Erythroblast (primary cell): Measurements from ENCODE around the gene TOLLIP.
"Not testable (repeated sequence)": the region's sequence is repeated elsewhere in the genome, so short reads cannot be mapped to it uniquely, and the experiment has no call there.

Experiments
- DNase-seq, 2 experiments: peaks; one replicate each; lab custom pipeline; 2025; lab: John Stamatoyannopoulos, UW
- GATA1 ChIP-seq: IDR thresholded peaks from 2 replicates; pipeline ENCODE4 v1.6.1; 2011; ENCODE audit warnings: low read depth, mild to moderate bottlenecking, control low read depth, low read length, moderate library complexity
- POLR2A ChIP-seq: IDR thresholded peaks from 2 replicates; pipeline ENCODE4 v1.6.1; 2011; ENCODE audit warnings: mild to moderate bottlenecking, low read length

Gene TOLLIP

GRCh38 chr11:1258401-1259075 is 50.9 kb downstream of the TOLLIP start:
- no peak for DNase-seq
- no peak for TF ChIP-seq POLR2A
- TF ChIP-seq GATA1 = no peak

GRCh38 chr11:1257916-1258315 is 51.5 kb downstream of the TOLLIP start:
- no peak for DNase-seq
- TF ChIP-seq GATA1 (no peak), POLR2A (no peak)

DNA sequence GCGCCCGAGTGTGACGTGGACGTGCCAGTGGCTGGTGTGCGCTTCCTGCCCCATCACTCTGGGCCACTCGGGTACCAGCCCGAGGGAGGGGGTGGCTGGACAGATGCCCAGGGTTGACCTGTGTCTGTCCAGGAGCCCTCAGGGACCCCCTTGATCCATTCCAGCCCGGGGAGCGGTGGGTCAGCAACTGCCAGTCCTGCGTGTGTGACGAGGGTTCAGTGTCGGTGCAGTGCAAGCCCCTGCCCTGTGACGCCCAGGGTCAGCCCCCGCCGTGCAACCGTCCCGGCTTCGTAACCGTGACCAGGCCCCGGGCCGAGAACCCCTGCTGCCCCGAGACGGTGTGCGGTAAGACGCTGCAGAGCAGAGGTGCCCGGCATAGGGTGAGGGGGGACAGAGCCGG is 52.1 kb downstream of the TOLLIP start:
- DNase-seq = no peak

DNA sequence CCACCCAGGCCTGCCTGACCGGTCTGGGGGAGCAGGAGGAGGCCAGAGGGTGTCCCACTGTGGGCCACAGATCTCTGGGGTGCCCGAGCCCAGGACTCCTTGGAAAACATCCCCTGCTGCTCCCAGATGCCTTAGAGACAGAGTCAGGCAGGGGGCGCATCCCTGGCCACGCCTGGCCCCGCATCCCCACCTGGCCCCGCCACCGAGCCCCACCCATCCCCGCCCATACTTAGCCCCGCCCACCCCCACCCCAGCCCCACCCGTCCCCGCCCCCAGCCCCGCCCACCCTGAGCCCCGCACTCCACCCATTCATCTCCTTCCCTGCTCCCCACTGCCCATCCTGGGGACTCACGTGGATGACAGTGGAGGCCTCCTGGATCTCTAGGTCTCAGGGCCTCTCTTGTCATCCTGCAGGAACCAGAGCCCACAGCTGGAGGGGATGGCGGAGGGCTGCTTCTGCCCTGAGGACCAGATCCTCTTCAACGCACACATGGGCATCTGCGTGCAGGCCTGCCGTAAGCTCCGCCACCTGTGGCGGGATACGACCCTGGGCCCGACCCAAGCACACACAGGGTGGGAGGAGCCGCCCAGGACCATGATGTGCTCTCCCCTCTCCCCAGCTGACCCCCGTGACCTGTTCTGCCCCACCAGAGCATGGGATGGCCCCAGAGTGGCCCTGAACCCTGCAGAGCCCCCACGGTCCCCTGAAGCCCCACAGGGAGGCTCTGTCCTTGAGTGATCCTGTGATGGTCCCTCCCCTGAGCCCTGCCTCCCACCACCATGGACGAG is 53.0 kb downstream of the TOLLIP start:
- DNase-seq = no peak
- no peak for TF ChIP-seq POLR2A
- no peak for TF ChIP-seq GATA1

More for the DNA sequence above, 52.1 kb downstream of the TOLLIP start:
- no peak for TF ChIP-seq POLR2A
- no peak for TF ChIP-seq GATA1

DNA sequence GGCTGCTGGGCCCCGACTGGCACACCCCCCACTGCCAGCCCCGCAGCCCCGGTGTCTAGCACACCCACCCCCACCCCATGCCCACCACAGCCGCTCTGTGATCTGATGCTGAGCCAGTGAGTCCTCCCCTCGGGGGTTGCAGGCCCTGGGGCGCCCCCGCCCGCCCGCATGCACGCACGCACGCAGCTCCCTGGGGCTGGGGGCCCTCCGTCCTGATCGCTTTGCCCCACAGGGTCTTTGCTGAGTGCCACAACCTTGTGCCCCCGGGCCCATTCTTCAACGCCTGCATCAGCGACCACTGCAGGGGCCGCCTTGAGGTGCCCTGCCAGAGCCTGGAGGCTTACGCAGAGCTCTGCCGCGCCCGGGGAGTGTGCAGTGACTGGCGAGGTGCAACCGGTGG is 54.3 kb downstream of the TOLLIP start:
- DNase-seq = no peak
- no peak for TF ChIP-seq POLR2A
- TF ChIP-seq GATA1 = no peak

DNA sequence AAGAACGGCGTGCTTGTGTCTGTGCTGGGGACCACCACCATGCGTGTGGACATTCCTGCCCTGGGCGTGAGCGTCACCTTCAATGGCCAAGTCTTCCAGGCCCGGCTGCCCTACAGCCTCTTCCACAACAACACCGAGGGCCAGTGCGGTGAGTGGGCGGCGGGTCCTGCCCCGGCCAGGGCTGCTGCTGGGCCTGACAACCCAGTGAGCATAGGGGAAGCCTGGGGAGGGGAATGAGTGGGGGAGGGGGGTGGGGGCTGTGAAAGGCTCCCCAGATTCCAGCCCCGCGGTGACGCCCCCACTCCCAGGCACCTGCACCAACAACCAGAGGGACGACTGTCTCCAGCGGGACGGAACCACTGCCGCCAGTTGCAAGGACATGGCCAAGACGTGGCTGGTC is 54.7 kb downstream of the TOLLIP start:
- TF ChIP-seq POLR2A (no peak), GATA1 (no peak)
- DNase-seq = no peak

GRCh38 chr11:1254086-1254648 is 55.3 kb downstream of the TOLLIP start:
- no peak for TF ChIP-seq POLR2A
- TF ChIP-seq GATA1 = no peak
- DNase-seq = no peak

DNA sequence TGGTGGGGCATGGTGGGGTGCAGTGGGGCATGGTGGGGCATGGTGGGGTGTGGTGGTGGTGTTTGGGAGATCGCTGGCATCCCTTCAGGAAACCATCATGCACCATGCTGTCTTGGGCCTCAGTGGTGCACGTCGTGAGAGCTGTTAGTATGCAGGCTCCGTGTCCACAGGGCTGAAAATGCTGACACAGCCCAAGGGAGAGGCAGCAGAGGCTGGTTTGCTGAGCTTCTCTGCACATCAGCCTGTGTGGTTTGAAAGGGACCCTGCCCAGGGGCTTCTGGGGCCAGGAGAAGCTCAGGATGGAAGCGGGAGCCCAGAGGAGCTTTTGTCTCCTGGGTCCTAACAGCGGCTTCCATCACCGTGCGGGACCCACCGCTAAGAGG is 56.3 kb downstream of the TOLLIP start:
- DNase-seq = no peak
- TF ChIP-seq GATA1 (no peak), POLR2A (no peak)

GRCh38 chr11:1252371-1253102 is 56.9 kb downstream of the TOLLIP start:
- no peak for DNase-seq
- TF ChIP-seq POLR2A = no peak
- TF ChIP-seq GATA1 = no peak

- TF ChIP-seq GATA1 = no peak
- no peak for TF ChIP-seq POLR2A
- no peak for DNase-seq
Observed at GRCh38 chr11:1251236-1251770, 58.1 kb downstream of the TOLLIP start.

GRCh38 chr11:1250411-1250810 is 59.0 kb downstream of the TOLLIP start:
- DNase-seq = not testable (repeated sequence)

GRCh38 chr11:1248951-1249350 is 60.5 kb downstream of the TOLLIP start:
- DNase-seq = not testable (repeated sequence)

- not testable (repeated sequence) for DNase-seq
Observed at GRCh38 chr11:1247026-1247425, 62.4 kb downstream of the TOLLIP start.

DNA sequence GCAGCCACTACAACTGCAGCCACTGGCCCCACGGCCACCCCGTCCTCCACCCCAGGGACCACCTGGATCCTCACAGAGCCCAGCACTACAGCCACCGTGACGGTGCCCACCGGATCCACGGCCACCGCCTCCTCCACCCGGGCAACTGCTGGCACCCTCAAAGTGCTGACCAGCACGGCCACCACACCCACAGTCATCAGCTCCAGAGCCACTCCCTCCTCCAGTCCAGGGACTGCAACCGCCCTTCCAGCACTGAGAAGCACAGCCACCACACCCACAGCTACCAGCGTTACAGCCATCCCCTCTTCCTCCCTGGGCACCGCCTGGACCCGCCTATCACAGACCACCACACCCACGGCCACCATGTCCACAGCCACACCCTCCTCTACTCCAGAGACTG is 63.1 kb downstream of the TOLLIP start:
- not testable (repeated sequence) for DNase-seq

GRCh38 chr11:1245717-1246116 is 63.7 kb downstream of the TOLLIP start:
- DNase-seq = not testable (repeated sequence)

DNA sequence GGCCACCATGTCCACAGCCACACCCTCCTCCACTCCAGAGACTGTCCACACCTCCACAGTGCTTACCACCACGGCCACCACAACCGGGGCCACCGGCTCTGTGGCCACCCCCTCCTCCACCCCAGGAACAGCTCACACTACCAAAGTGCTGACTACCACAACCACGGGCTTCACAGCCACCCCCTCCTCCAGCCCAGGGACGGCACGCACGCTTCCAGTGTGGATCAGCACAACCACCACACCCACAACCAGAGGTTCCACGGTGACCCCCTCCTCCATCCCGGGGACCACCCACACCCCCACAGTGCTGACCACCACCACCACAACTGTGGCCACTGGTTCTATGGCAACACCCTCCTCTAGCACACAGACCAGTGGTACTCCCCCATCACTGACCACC is 64.9 kb downstream of the TOLLIP start:
- not testable (repeated sequence) for DNase-seq

DNA sequence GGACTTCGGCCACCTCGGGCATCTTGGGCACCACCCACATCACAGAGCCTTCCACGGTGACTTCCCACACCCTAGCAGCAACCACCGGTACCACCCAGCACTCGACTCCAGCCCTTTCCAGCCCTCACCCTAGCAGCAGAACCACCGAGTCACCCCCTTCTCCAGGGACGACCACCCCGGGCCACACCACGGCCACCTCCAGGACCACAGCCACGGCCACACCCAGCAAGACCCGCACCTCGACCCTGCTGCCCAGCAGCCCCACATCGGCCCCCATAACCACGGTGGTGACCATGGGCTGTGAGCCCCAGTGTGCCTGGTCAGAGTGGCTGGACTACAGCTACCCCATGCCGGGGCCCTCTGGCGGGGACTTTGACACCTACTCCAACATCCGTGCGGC is 65.9 kb downstream of the TOLLIP start:
- DNase-seq = not testable (repeated sequence)

DNA sequence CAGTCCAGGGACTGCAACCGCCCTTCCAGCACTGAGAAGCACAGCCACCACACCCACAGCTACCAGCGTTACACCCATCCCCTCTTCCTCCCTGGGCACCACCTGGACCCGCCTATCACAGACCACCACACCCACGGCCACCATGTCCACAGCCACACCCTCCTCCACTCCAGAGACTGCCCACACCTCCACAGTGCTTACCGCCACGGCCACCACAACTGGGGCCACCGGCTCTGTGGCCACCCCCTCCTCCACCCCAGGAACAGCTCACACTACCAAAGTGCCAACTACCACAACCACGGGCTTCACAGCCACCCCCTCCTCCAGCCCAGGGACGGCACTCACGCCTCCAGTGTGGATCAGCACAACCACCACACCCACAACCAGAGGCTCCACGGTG is 66.7 kb downstream of the TOLLIP start:
- not testable (repeated sequence) for DNase-seq
